OCI-LY7 (cell line): Measurements from ENCODE around the gene KPNA3.

Experiments
- EZH2phosphoT487 ChIP-seq: fragments of 200-600 bp; sonication (generic); IDR thresholded peaks from 2 replicates; pipeline ENCODE4 v1.6.1; 2018; ENCODE audit warnings: low read depth, borderline replicate concordance, mild to moderate bottlenecking, mixed run types, antibody characterized with exemption, low read length, moderate library complexity, mixed read lengths
- TF ChIP-seq, protein P1 (sequence below): fragments of 200-600 bp; sonication (generic); conservative IDR thresholded peaks from 2 replicates; pipeline ENCODE4 v1.5.1; 2014; ENCODE audit warnings: mild to moderate bottlenecking, antibody characterized with exemption, low read length, moderate library complexity, mixed read lengths

DNA sequence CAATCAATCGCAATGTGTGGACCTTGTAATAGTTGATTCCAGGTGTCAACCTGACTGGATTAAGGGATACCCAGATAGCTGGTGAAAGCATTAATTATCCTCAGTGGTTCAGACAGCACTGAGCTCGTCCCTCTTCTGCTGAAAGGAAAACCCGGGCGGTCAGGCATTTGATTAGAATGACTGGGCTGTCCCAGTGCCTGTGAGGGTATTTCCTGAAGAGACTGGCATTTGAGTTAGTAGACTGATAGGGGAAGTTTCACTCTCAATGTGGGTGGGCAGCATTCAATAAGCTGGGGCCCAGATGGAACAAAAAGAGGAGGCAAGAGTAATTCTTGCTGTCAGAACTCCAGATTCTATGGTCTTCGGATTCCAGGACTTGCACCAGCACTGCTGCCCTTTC is 31.9 kb downstream of the KPNA3 start:
- TF ChIP-seq, protein P1, sequence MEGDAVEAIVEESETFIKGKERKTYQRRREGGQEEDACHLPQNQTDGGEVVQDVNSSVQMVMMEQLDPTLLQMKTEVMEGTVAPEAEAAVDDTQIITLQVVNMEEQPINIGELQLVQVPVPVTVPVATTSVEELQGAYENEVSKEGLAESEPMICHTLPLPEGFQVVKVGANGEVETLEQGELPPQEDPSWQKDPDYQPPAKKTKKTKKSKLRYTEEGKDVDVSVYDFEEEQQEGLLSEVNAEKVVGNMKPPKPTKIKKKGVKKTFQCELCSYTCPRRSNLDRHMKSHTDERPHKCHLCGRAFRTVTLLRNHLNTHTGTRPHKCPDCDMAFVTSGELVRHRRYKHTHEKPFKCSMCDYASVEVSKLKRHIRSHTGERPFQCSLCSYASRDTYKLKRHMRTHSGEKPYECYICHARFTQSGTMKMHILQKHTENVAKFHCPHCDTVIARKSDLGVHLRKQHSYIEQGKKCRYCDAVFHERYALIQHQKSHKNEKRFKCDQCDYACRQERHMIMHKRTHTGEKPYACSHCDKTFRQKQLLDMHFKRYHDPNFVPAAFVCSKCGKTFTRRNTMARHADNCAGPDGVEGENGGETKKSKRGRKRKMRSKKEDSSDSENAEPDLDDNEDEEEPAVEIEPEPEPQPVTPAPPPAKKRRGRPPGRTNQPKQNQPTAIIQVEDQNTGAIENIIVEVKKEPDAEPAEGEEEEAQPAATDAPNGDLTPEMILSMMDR, result no peak
- no peak for TF ChIP-seq EZH2phosphoT487
